WTC11 (cell line): ENCODE results near the gene SCAF8. TPM values are rescaled to one million over a fixed set of nuclear protein-coding genes. Genes with fewer than 3 reads are reported as not detected.
A peak's percentile ranks its signal among the peaks of the same experiment; 100 is the strongest.

Experiments
- ATAC-seq: fragments of 200-7000 bp; cut with Tn5 transposase; 2 replicates; pipeline ENCODE4 v1.10.0; 2021; ENCODE audit warnings: mild to moderate bottlenecking, moderate library complexity
- CTCF ChIA-PET: fragments of 300-600 bp; sonication (Branson Sonifier 250); formaldehyde crosslinking; loops from one replicate; lab custom pipeline; 2021; ENCODE audit warnings: antibody characterized with exemption; lab: Charles Lee
- POLR2A ChIA-PET: fragments of 350-600 bp; sonication (Branson Sonifier 250); formaldehyde crosslinking; loops from one replicate; lab custom pipeline; 2021; ENCODE audit warnings: antibody characterized with exemption; lab: Charles Lee
- DNase-seq: peaks from one replicate; pipeline ENCODE4 v3.0.0; 2021; ENCODE audit warnings: low spot score
- H3K27ac Mint-ChIP-seq: 2 replicates; pipeline ENCODE4 v1.8.0; 2021; ENCODE audit warnings: mixed read lengths
- H3K27me3 Mint-ChIP-seq: 2 replicates; pipeline ENCODE4 v1.8.0; 2021; ENCODE audit warnings: low read depth, mild to moderate bottlenecking, moderate library complexity, mixed read lengths
- H3K36me3 Mint-ChIP-seq: 2 replicates; pipeline ENCODE4 v1.8.0; 2021; ENCODE audit warnings: mixed read lengths
- H3K4me1 Mint-ChIP-seq: 2 replicates; pipeline ENCODE4 v1.8.0; 2022; ENCODE audit warnings: mixed read lengths
- H3K4me3 Mint-ChIP-seq: 2 replicates; pipeline ENCODE4 v1.8.0; 2021; ENCODE audit warnings: mild to moderate bottlenecking, moderate library complexity, mixed read lengths
- H3K9me3 Mint-ChIP-seq: 2 replicates; pipeline ENCODE4 v1.8.0; 2021; ENCODE audit warnings: mixed read lengths
- ATF3 ChIP-seq: sonication (generic); formaldehyde crosslinking; conservative IDR thresholded peaks from 2 replicates; pipeline ENCODE4 v1.8.1; 2022; ENCODE audit warnings: mild to moderate bottlenecking, missing genetic modification reagents
- GTF2I ChIP-seq: fragments of 250-450 bp; sonication (Bioruptor Pico); conservative IDR thresholded peaks from 2 replicates; pipeline ENCODE4 v1.4.0; 2021; ENCODE audit warnings: mild to moderate bottlenecking
- HMGA2 ChIP-seq: fragments of 250-450 bp; sonication (Bioruptor Pico); IDR thresholded peaks from 2 replicates; pipeline ENCODE4 v1.4.0; 2021; ENCODE audit warnings: mild to moderate bottlenecking, moderate library complexity
- IRF2 ChIP-seq: sonication (generic); formaldehyde crosslinking; IDR thresholded peaks from 2 replicates; pipeline ENCODE4 v1.8.0; 2022; ENCODE audit warnings: low read depth, missing genetic modification reagents, borderline replicate concordance
- JAZF1 ChIP-seq: fragments of 250-450 bp; sonication (Bioruptor Pico); IDR thresholded peaks from 2 replicates; pipeline ENCODE4 v1.9.0; 2021; ENCODE audit warnings: moderate library complexity, mild to moderate bottlenecking, inconsistent platforms
- MYBL2 ChIP-seq: sonication (generic); formaldehyde crosslinking; IDR thresholded peaks from 2 replicates; pipeline ENCODE4 v1.8.1; 2023; ENCODE audit warnings: mild to moderate bottlenecking, moderate library complexity, missing genetic modification reagents
- NFATC4 ChIP-seq: fragments of 250-450 bp; sonication (Bioruptor Pico); IDR thresholded peaks from 2 replicates; pipeline ENCODE4 v1.9.0; 2021; ENCODE audit warnings: mild to moderate bottlenecking
- OVOL2 ChIP-seq: fragments of 250-450 bp; sonication (Bioruptor Pico); IDR thresholded peaks from 2 replicates; pipeline ENCODE4 v1.9.0; 2021; ENCODE audit warnings: mild to moderate bottlenecking, borderline replicate concordance
- RORB ChIP-seq: fragments of 250-450 bp; sonication (Bioruptor Pico); IDR thresholded peaks from 2 replicates; pipeline ENCODE4 v1.9.0; 2021; ENCODE audit warnings: mild to moderate bottlenecking
- TEAD4 ChIP-seq: sonication (generic); formaldehyde crosslinking; IDR thresholded peaks from 2 replicates; pipeline ENCODE4 v1.8.0; 2022; ENCODE audit warnings: mild to moderate bottlenecking, missing genetic modification reagents
- ZNF281 ChIP-seq: sonication (generic); formaldehyde crosslinking; IDR thresholded peaks from 2 replicates; pipeline ENCODE4 v1.8.0; 2023; ENCODE audit warnings: mild to moderate bottlenecking, missing genetic modification reagents
- ZNF416 ChIP-seq: fragments of 250-450 bp; sonication (Bioruptor Pico); IDR thresholded peaks from 2 replicates; pipeline ENCODE4 v1.9.0; 2021; ENCODE audit warnings: mild to moderate bottlenecking, inconsistent platforms
- ZNF425 ChIP-seq: fragments of 250-450 bp; sonication (Bioruptor Pico); conservative IDR thresholded peaks from 2 replicates; pipeline ENCODE4 v1.9.0; 2021; ENCODE audit warnings: mild to moderate bottlenecking
- ZSCAN18 ChIP-seq: fragments of 250-450 bp; sonication (Bioruptor Pico); IDR thresholded peaks from 2 replicates; pipeline ENCODE4 v2.1.2; 2022; ENCODE audit warnings: mild to moderate bottlenecking, moderate library complexity
- total RNA-seq: library from RNA; stranded (reverse); gene quantifications from 3 replicates; pipeline ENCODE4 v1.2.3, GENCODE V29; 2021

The SCAF8 gene
- total RNA-seq, 1 experiment from 2014 or later, result 40.7 TPM

GRCh38 chr6:154839546-154839945, 106.3 kb downstream of the SCAF8 start:
- no peak overlapping the region for H3K27ac Mint-ChIP-seq
- CTCF ChIA-PET, result no interaction called here
- no peaks in the 10 kb centered on the region for H3K27me3 Mint-ChIP-seq
- POLR2A ChIA-PET, result no interaction called here
- H3K4me1 Mint-ChIP-seq, result peaks cover 33% of the 10 kb centered on the region
- H3K36me3 Mint-ChIP-seq, result peaks cover 7% of the 10 kb centered on the region; the same call in 1 of the 2 replicates
- no peak for DNase-seq
- TF ChIP-seq GTF2I (CRISPR knock-in tag), result no peak
- TF ChIP-seq ZSCAN18 (CRISPR knock-in tag), result no peak
- TF ChIP-seq IRF2 (CRISPR knock-in tag), result no peak
- no peak for TF ChIP-seq OVOL2
- peak; percentile 77 for ATAC-seq
- H3K9me3 Mint-ChIP-seq, result no peaks in the 10 kb centered on the region
- H3K4me3 Mint-ChIP-seq, result no peak overlapping the region

- ChIA-PET POLR2A (no interaction called here), CTCF (no interaction called here)
- TF ChIP-seq ATF3 (no peak), MYBL2 (CRISPR knock-in tag) (no peak), ZNF425 (no peak), ZNF416 (CRISPR knock-in tag) (no peak)
- no peak overlapping the region for H3K27ac Mint-ChIP-seq
- DNase-seq (no peak), ATAC-seq (no peak)
- no peaks in the 10 kb centered on the region for H3K9me3 Mint-ChIP-seq
- H3K4me1 Mint-ChIP-seq, result peaks cover 33% of the 10 kb centered on the region
- H3K4me3 Mint-ChIP-seq, result no peak overlapping the region
- no peaks in the 10 kb centered on the region for H3K27me3 Mint-ChIP-seq
- peaks cover 7% of the 10 kb centered on the region; the same call in 1 of the 2 replicates for H3K36me3 Mint-ChIP-seq
These were observed 107.1 kb downstream of the SCAF8 start for GRCh38 chr6:154840363-154840762.

- Mint-ChIP-seq H3K27me3 (no peaks in the 10 kb centered on the region), H3K27ac (peak overlapping the region; percentile 18; the same call in 1 of the 2 replicates), H3K36me3 (peaks cover 7% of the 10 kb centered on the region; the same call in 1 of the 2 replicates), H3K4me1 (peaks cover 34% of the 10 kb centered on the region)
- TF ChIP-seq NFATC4 (no peak), ATF3 (no peak)
- TF ChIP-seq, all 79 proteins: peak for 0
- Mint-ChIP-seq H3K9me3 (no peaks in the 10 kb centered on the region), H3K4me3 (no peak overlapping the region)
- ATAC-seq (no peak), DNase-seq (no peak)
- ChIA-PET CTCF (no interaction called here), POLR2A (no interaction called here)
These were observed 107.9 kb downstream of the SCAF8 start for GRCh38 chr6:154841109-154841508.

- no peaks in the 10 kb centered on the region for H3K9me3 Mint-ChIP-seq
- POLR2A ChIA-PET, result no interaction called here
- CTCF ChIA-PET, result interaction anchor here (1.7 kb wide), 1 partner anchor 25 kb away, joined by 5 read pairs; no protein-coding TSS in a partner anchor
These were observed 109.6 kb downstream of the SCAF8 start for GRCh38 chr6:154842833-154843232.

GRCh38 chr6:154847318-154847717, 114.1 kb downstream of the SCAF8 start:
- no peaks in the 10 kb centered on the region for H3K9me3 Mint-ChIP-seq
- TF ChIP-seq ZNF281 (CRISPR knock-in tag), result no peak
- no peak for TF ChIP-seq RORB (CRISPR knock-in tag)
- no peak for TF ChIP-seq JAZF1 (CRISPR knock-in tag)
- TF ChIP-seq TEAD4 (CRISPR knock-in tag), result no peak
- POLR2A ChIA-PET, result no interaction called here
- H3K27me3 Mint-ChIP-seq, result no peaks in the 10 kb centered on the region
- H3K4me1 Mint-ChIP-seq, result peaks cover 37% of the 10 kb centered on the region
- DNase-seq (no peak), ATAC-seq (no peak)
- H3K4me3 Mint-ChIP-seq, result no peak overlapping the region
- CTCF ChIA-PET, result no interaction called here
- H3K36me3 Mint-ChIP-seq, result no peaks in the 10 kb centered on the region
- H3K27ac Mint-ChIP-seq, result no peak overlapping the region

More at GRCh38 chr6:154842833-154843232, 109.6 kb downstream of the SCAF8 start:
- DNase-seq, result no peak
- Mint-ChIP-seq H3K4me1 (peaks cover 43% of the 10 kb centered on the region), H3K27ac (no peak overlapping the region), H3K4me3 (no peak overlapping the region), H3K27me3 (no peaks in the 10 kb centered on the region), H3K36me3 (peaks cover 7% of the 10 kb centered on the region; the same call in 1 of the 2 replicates)
- ATAC-seq, result no peak
- no peak for TF ChIP-seq HMGA2
